HG03520 (cell line): ENCODE measurements around the gene SPN.
"Not testable (repeated sequence)": the region's sequence is repeated elsewhere in the genome, so short reads cannot be mapped to it uniquely, and the experiment has no call there.

Source experiments
- ATAC-seq: cut with Tn5 transposase; IDR thresholded peaks from one replicate; pipeline ENCODE4 v1.9.1; 2021; ENCODE audit warnings: mild to moderate bottlenecking, moderate library complexity; ENCODE audit not compliant: unreplicated experiment

SPN gene

DNA sequence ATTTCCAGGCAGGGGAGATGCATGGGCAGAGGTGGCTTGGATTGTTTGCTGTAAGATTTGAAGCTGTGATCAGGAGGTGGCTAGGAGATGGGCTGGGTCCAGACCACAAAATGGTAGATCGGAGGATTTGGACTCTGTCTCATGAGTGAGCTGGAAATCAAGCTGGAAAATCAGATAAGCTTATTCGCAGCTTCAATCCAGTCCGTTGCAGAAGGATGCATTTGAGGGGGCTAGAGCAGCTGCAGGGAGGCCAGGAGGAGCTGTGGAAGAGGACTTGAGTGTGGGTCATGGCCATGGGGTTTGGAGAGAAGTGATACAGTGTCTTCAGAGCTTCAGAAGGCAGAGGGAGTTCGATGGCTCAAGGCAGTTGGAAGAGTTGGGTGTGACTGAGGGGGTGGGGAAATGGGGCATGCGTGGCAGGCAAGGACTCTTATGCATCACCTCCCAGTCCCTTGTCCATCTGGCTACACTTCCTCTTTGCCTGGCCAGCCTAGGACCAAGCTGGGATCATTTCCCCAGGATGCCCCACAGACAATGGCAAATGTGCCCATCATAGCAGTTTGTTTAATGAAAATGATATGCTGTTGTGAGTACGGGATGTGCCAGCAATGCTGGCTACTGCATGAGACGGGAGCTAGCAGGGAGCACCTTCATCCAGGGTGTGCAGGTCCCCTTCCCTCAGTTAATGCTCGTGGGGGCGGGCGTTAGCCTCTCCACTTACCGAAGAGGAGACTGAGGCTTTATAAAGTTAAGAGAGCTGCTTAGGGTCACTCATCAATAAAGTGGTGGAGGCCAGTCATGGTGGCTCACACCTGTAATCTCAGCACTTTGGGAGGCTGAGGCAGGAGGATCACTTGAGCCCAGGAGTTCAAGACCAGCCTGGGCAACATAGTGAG is 36.5 kb downstream of the SPN start:
- no peak for ATAC-seq

DNA sequence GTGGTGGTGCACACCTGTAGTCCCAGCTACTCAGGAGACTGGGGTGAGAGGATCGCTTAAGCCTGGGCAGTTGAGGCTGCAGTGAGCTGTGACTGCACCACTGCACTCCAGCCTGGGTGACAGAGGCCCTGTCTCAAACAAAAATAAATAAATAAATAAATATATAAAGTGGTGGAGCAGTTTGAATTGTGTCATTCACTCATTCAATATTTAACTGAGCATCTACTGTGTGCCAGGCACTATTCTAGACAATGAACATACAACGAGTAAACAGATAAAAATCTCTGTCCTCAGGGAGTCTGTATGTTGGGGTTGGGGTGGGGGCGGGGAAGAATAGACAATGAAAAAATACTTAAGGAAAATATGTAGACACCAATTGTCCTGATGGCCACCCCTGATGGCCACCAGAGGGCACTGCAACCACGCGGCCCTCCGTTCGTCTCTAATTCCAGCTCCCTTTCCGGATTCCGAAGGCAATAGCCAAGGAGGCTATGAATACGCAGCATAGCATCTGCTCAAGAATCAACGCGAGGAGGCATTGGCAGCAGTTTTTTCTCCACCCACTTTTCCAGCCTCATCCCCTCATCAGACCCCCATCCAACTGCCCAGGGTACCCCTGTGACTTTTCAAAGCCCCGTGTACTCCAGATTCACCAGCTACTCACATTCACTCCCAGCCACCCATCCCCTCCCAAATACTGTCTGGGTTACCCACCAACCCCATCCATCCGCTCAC is 37.4 kb downstream of the SPN start:
- no peak for ATAC-seq

DNA sequence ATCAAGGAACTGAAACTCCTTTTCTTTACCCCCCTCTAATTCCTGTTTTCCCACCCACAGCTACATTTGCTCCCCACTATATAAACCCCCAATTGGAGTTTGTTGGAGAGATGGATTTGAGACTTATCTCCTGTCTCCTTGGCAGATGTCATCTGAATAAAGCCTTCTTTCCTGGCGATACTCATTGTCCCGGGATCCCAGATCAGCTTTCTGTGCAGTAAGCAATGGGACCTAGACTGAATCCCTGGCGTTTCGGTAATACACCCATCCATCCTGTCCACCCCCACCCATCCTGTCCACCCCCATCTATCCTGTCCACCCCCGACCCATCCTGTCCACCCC is 38.1 kb downstream of the SPN start:
- ATAC-seq, result no peak

DNA sequence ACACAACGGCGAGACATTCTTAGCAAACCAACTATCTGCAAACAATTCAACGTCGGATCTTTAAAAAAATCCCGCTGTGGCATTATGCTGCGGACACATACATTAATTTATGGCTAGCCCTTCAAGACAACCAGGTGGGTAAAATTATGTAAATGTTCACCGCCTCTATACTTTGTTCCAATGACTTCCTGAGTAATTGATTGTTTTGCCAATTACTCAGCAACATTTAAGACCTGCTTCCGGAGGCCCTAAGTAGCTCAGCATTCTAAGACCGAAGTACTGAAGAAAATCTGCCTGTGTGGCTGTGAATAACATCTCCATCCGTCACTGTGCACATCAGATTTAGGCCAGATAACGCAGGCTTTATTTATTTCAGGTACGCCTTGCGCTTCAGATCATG is 39.2 kb downstream of the SPN start:
- no peak for ATAC-seq

DNA sequence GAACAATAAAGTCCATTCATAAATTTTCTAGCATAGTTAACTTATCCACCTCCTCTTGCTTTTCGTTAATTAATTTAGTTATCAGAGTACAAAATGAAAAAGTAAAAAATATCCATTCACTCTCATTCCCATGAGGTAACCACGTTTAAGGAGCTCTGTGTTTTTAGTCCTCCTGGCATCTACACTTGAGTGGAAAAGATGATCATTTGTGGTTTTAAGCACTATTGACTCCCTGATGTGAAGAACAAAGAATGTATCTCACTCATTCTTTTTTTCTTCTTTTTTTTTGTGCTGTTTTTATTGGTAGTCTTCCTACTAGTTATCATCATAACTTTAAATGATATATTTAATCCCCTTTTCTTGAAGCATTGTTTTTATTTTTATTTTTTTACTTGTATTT is 42.0 kb downstream of the SPN start:
- no peak for ATAC-seq

DNA sequence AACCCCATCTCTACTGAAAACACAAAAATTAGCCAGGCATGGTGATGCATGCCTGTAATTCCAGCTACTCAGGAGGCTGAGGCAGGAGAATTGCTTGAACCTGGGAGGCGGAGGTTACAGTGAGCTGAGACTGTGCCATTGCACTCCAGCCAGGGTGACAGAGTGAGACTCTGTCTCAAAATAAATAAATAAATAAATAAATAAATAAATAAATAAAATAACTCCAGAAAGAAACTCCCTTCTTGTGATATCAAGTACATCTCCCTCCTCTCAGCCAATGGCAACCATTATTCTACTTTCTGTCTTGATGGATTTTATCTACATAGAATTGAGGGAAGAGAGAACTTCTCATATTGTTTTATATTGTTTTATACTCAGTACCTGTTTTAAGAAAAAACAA is 44.1 kb downstream of the SPN start:
- not testable (repeated sequence) for ATAC-seq

DNA sequence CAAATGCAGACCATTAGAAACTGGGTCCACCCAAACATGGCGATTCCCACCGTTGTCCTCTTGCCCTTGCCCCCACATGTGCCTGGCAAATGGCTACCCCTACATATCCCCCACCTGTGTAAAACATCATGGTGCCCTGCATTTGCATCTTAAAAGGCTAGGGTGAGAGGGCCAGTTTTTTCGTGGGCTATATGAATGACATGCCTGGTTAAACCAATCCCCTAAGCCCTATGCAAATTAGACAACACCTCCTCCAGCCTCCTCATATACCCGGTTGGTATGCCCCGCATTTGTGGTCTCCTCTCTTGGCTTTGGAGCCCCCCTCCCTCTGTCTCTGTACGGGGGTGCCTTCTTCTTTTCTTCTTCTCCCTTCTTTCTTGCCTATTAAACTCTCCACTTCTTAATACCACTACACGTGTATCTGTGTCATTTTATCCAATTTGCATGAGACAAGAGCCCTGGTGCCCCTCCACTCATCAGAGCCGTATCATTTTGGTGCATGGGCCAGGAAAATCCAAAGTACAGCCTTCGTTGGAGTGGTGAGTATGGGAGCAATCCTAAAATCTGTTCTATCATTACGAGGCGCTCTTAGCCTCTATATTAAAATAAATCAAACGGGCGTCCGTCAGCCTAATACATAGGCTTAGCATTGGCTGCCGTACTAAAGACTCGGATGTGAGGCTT is 46.0 kb downstream of the SPN start:
- no peak for ATAC-seq

DNA sequence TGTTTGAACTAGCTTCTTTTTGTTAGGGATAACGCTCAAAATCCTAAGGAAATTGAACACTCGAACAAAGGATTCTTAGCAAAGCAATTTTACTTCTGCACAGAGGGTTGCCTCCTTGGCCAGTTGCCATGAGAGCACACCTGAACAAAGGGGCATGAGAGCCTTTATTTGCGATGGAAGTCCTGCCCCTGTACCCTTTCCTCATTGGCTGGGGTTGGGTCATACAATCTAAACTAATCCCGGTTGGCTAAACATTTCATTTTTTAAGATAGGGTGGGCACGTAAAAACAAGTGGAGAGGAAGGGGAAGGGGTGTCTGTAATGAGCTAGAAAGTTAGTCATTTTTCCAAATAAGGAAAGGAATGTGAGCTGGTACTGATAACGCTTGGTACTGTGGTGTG is 46.6 kb downstream of the SPN start:
- ATAC-seq, result not testable (repeated sequence)

DNA sequence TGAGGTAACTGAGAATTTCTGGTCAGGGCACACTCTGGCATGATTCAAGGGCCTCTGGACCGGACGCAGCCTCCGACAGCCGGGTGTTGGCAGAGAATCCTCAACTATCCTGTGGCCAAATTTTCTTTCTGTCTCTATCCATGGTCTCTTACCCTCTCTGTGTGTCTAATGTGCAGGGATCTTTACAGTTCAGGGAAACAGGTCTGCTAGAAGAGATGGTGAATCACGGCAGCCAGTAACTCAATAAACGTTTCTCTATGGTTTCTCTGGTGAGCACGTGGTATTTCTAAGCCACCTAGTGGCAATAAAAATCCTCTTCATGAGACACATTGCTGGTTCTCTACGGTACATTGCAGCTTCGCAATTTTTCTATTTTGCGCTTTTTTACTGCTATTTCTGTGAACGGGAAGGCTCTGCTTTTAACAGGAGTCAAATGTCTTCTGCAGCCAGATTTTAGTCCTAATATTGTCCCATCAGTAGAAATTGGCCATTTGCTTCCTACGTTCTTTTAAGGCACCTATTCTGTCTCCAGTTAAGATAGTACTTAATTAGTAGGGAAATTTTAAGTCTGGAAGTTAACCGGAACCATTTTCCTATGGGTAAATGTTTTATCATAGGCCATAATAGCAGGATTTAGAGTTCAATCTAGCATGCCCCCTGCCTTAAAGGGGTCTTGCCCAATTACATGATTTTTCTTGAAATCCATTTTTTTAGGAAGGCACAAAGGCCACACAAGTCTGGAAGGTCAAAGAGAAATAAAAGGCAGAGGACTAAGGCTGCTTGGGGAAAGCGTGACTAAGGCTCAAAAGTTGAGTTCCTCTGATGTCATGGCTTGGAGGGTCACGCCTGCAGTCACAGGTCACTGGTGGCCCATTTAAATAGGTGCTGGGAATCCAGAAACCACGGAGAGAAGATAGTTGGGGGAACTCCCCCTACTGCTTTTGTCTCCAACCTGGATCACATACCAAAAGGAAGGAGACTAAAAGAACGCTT is 47.5 kb downstream of the SPN start:
- no peak for ATAC-seq

DNA sequence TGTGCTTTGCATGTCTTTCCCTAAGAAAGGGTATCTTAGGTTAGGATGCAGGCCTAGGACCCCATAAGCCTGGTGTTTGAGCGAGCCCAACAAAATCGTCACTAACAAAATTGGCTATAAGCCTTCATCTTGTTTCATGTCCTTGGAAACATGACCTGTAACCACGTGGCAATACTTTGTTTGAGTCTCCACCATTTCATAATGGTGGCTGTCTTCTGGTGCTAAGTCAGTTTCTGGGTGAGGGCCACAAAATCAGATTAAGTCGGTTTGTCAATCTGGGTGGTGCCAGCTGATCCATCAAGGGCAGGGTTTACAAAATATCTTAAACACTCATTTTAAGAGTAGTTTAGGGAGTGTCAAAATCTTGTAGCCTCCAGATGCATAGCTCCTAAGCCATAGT is 49.8 kb downstream of the SPN start:
- ATAC-seq, result no peak

DNA sequence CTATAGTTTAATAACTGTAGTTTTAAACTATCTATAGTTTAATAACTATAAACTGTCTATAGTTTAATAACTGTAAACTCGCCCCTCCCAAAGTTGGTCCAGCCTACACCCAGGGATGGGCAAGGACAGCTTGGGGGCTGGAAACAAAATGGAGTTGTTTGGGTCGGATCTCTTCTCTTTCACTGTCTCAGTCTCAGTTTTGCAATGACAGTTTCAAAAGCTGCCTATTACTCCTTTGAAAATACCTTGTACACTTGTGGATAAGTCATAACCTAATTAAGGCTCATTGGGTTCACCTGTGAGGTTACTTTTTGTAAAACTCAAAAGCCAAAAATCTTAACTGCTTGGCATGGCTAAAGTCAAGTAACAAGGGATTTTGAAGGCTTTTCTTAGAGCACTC is 51.3 kb downstream of the SPN start:
- no peak for ATAC-seq

DNA sequence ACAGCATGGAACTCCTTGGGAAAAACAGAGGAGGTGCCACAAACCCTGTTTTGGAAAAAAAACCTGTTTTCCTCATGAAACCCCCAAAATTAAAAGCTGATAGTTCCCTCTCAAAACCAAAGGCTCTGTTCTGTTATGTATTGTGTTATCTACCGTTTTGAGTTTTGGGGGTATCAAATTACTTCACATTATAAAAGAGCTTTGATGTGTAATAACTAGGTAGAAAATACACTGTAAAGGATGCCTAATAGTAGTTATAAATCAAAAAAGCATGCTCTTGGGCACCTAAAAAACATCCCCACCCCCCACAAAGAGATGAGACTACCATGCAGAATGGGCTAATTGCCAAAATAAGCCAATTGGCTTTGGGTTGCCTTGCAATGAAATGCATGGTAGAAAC is 51.9 kb downstream of the SPN start:
- no peak for ATAC-seq

DNA sequence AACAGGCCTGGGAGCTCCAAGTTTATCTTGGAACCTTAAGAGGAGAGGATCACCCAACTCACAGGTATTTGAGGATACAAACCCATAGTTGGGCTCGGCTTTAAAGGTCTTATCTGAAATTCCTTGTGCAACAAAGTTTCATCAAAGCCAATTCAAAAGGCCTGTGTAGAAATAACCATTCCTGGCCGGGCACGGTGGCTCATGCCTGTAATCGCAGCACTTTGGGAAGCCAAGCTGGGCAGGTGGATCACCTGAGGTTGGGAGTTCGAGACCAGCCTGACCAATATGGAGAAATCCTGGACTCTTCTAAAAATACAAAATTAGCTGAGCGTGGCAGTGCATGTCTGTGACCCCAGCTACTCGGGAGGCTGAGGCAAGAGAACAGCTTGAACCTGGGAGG is 54.1 kb downstream of the SPN start:
- ATAC-seq, result no peak

DNA sequence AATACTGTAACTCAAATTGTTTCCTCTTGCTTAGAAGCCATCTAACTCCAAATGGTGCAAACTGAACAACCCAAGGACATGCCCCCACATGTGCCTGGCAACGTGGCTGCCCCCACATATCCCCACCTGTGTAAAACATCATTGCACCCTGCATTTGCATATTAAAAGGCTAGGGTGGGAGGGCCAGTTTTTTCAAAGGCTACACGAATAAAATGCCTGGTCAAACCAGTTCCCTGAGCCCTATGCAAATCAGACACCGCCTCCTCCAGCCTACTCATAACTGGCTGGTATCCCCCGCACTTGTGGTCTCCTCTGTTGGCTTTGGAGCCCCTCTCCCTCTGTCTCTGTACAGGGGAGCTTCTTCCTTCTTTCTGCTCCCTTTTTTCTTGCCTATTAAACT is 56.0 kb downstream of the SPN start:
- ATAC-seq, result no peak
